ENCODE data around the gene ZNF526.

Gene ZNF526

DNA sequence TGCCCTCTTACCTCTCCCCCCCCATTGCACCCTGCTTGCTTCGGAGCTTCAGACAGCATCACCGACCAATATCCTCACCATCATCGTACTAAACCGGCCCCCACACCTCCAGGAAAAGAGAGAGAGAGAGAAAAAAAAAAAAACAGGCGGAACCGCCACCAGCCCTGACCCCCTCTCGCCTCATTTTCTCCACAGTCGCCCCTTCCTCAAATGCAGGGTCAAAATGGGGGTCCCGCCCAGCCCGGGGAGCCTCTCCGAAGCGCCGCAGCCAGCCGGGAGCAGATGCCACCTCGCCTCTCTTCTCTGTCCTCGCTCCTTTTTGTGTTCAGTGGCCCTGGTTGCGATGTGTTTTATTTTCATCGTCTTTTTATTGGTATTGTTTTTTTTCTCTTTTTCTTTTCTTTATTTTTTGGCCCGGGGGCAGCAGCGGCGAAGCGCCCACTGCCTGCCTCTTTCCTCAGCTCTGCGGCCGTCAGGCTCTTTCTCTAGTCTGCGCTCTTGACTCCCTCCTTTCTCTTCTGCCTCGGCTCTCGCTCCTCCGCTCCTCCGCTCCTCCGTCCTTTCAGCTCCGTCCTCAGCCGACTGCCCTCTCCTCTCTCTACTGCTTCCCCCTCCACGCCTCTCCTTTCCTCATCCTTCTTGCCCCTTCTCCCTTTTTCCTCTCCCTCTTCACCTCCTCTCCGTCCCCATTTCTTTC lies 44.0 kb upstream of the ZNF526 start (continued):
- TF ChIP-seq, protein P1, sequence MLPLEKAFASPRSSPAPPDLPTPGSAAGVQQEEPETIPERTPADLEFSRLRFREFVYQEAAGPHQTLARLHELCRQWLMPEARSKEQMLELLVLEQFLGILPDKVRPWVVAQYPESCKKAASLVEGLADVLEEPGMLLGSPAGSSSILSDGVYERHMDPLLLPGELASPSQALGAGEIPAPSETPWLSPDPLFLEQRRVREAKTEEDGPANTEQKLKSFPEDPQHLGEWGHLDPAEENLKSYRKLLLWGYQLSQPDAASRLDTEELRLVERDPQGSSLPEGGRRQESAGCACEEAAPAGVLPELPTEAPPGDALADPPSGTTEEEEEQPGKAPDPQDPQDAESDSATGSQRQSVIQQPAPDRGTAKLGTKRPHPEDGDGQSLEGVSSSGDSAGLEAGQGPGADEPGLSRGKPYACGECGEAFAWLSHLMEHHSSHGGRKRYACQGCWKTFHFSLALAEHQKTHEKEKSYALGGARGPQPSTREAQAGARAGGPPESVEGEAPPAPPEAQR (tag by site-specific recombination; IDR thresholded peaks at IDR 0.05), result no peak
- TF ChIP-seq, protein P2, sequence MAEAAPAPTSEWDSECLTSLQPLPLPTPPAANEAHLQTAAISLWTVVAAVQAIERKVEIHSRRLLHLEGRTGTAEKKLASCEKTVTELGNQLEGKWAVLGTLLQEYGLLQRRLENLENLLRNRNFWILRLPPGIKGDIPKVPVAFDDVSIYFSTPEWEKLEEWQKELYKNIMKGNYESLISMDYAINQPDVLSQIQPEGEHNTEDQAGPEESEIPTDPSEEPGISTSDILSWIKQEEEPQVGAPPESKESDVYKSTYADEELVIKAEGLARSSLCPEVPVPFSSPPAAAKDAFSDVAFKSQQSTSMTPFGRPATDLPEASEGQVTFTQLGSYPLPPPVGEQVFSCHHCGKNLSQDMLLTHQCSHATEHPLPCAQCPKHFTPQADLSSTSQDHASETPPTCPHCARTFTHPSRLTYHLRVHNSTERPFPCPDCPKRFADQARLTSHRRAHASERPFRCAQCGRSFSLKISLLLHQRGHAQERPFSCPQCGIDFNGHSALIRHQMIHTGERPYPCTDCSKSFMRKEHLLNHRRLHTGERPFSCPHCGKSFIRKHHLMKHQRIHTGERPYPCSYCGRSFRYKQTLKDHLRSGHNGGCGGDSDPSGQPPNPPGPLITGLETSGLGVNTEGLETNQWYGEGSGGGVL (tag by site-specific recombination; IDR thresholded peaks at IDR 0.05), result peak; percentile 98
- TF ChIP-seq, protein P3, sequence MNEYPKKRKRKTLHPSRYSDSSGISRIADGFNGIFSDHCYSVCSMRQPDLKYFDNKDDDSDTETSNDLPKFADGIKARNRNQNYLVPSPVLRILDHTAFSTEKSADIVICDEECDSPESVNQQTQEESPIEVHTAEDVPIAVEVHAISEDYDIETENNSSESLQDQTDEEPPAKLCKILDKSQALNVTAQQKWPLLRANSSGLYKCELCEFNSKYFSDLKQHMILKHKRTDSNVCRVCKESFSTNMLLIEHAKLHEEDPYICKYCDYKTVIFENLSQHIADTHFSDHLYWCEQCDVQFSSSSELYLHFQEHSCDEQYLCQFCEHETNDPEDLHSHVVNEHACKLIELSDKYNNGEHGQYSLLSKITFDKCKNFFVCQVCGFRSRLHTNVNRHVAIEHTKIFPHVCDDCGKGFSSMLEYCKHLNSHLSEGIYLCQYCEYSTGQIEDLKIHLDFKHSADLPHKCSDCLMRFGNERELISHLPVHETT (tag by site-specific recombination; IDR thresholded peaks at IDR 0.05), result no peak
- TF ChIP-seq ZBTB48 (tag by site-specific recombination; IDR thresholded peaks at IDR 0.05) (0 out of 2 replicates have a peak, but pooled peaks have one; percentile 34), ZSCAN23 (tag by site-specific recombination; IDR thresholded peaks at IDR 0.05) (no peak), ZNF174 (tag by site-specific recombination; IDR thresholded peaks at IDR 0.05) (no peak), ZNF768 (tag by site-specific recombination; IDR thresholded peaks at IDR 0.05) (no peak), KLF10 (tag by site-specific recombination; IDR thresholded peaks at IDR 0.05) (no peak), ZNF514 (tag by site-specific recombination; IDR thresholded peaks at IDR 0.05) (no peak), ZNF843 (tag by site-specific recombination; IDR thresholded peaks at IDR 0.05) (0 out of 2 replicates have a peak, but pooled peaks have one; percentile 59), ZBTB21 (tag by site-specific recombination; IDR thresholded peaks at IDR 0.05) (0 out of 2 replicates have a peak, but pooled peaks have one; percentile 13), ZNF391 (tag by site-specific recombination; IDR thresholded peaks at IDR 0.05; ENCODE audit: borderline replicate concordance, low read depth) (peak; percentile 81; the same call in 1 of the 2 replicates), ZNF677 (tag by site-specific recombination; IDR thresholded peaks at IDR 0.05) (no peak), ZNF747 (tag by site-specific recombination; IDR thresholded peaks at IDR 0.05) (no peak), ZNF544 (tag by site-specific recombination; IDR thresholded peaks at IDR 0.05) (no peak), ZNF596 (tag by site-specific recombination; IDR thresholded peaks at IDR 0.05) (peak; percentile 32; the same call in 1 of the 2 replicates), ZNF548 (tag by site-specific recombination; IDR thresholded peaks at IDR 0.05) (no peak), ZNF785 (tag by site-specific recombination; IDR thresholded peaks at IDR 0.05) (no peak), OSR2 (tag by site-specific recombination; IDR thresholded peaks at IDR 0.05) (no peak), ZBTB1 (tag by site-specific recombination; IDR thresholded peaks at IDR 0.05) (no peak), SP2 (tag by site-specific recombination; IDR thresholded peaks at IDR 0.05) (no peak), ZBTB17 (tag by site-specific recombination; IDR thresholded peaks at IDR 0.05) (peak; percentile 100)
- TF ChIP-seq, protein P4, sequence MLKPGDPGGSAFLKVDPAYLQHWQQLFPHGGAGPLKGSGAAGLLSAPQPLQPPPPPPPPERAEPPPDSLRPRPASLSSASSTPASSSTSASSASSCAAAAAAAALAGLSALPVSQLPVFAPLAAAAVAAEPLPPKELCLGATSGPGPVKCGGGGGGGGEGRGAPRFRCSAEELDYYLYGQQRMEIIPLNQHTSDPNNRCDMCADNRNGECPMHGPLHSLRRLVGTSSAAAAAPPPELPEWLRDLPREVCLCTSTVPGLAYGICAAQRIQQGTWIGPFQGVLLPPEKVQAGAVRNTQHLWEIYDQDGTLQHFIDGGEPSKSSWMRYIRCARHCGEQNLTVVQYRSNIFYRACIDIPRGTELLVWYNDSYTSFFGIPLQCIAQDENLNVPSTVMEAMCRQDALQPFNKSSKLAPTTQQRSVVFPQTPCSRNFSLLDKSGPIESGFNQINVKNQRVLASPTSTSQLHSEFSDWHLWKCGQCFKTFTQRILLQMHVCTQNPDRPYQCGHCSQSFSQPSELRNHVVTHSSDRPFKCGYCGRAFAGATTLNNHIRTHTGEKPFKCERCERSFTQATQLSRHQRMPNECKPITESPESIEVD (tag by site-specific recombination; IDR thresholded peaks at IDR 0.05), result no peak
- TF ChIP-seq, protein P5, sequence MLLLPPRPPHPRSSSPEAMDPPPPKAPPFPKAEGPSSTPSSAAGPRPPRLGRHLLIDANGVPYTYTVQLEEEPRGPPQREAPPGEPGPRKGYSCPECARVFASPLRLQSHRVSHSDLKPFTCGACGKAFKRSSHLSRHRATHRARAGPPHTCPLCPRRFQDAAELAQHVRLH (tag by site-specific recombination; IDR thresholded peaks at IDR 0.05), result no peak
- TF ChIP-seq, protein P6, sequence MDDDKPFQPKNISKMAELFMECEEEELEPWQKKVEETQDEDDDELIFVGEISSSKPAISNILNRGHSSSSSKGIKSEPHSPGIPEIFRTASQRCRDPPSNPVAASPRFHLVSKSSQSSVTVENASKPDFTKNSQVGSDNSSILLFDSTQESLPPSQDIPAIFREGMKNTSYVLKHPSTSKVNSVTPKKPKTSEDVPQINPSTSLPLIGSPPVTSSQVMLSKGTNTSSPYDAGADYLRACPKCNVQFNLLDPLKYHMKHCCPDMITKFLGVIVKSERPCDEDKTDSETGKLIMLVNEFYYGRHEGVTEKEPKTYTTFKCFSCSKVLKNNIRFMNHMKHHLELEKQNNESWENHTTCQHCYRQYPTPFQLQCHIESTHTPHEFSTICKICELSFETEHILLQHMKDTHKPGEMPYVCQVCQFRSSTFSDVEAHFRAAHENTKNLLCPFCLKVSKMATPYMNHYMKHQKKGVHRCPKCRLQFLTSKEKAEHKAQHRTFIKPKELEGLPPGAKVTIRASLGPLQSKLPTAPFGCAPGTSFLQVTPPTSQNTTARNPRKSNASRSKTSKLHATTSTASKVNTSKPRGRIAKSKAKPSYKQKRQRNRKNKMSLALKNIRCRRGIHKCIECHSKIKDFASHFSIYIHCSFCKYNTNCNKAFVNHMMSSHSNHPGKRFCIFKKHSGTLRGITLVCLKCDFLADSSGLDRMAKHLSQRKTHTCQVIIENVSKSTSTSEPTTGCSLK (tag by site-specific recombination; IDR thresholded peaks at IDR 0.05), result no peak
- TF ChIP-seq, protein P7, sequence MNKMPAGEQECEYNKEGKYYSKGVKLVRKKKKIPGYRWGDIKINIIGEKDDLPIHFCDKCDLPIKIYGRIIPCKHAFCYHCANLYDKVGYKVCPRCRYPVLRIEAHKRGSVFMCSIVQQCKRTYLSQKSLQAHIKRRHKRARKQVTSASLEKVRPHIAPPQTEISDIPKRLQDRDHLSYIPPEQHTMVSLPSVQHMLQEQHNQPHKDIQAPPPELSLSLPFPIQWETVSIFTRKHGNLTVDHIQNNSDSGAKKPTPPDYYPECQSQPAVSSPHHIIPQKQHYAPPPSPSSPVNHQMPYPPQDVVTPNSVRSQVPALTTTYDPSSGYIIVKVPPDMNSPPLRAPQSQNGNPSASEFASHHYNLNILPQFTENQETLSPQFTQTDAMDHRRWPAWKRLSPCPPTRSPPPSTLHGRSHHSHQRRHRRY (tag by site-specific recombination; IDR thresholded peaks at IDR 0.05), result no peak

Data from HEK293 (cell line).